Diencephalon (tissue), 1 donor: Measurements from ENCODE around the gene CRYL1. TPM values are rescaled to one million over a fixed set of nuclear protein-coding genes. Genes with fewer than 3 reads are reported as not detected.

Experiments
- small RNA-seq: library from RNA; depleted of rRNA; stranded (forward); fragments of <200 nt; gene quantifications from one replicate; pipeline ENCODE3, GENCODE V24; 2014
- total RNA-seq: library from RNA; depleted of rRNA; stranded (reverse); fragments of >200 nt; gene quantifications from one replicate; pipeline ENCODE4 v1.2.3, GENCODE V29; 2014

Gene CRYL1, protein sequence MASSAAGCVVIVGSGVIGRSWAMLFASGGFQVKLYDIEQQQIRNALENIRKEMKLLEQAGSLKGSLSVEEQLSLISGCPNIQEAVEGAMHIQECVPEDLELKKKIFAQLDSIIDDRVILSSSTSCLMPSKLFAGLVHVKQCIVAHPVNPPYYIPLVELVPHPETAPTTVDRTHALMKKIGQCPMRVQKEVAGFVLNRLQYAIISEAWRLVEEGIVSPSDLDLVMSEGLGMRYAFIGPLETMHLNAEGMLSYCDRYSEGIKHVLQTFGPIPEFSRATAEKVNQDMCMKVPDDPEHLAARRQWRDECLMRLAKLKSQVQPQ
- total RNA-seq, result 22.4 TPM

DNA sequence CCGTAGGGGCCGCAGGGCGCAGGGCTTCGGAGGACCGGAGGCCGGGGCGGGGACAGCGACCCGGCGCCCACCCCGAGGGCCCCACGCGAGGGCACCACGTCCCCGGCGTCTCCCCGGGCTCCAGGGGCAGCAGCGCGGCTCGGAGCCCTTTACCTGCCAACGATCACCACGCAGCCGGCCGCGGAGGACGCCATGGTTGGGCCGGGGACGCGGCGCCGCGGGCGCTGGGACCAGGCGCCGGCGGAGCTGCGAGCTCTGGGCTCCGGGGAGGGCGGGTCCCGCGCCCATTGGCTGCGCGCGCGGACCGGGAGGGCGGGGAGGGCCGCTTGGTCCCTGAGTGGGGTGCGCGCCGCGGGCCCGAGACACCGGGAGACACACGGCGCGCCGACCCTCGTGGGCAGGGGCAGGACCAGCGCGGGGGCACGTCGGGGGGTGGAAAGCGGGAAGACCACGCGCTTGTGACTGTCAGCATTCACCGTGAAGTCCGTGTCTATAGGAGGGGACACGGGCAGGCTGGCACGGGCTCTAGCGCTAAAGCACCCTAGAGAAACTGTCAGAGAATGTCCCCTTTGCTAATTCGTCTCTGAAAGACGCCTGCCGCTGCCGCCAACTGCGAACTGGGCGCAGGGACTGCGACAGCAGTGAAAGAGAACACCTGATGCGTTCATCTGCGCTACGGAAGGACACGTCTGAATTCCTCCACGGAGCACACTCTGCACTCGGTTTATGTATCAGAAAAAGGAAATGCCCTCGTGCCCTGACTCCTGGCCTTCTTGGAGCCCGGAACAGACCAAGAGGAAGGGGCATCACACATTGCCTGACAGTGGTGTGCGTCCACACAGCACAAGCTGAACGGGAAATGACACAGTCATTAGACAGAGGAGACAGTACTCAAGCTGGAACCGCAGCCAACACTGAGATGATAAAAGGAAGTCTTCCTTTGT lies at the start of gene CRYL1:
Gene CRYL1, minus strand, starts transcription at position 257 of the 944 bp plus-strand sequence. Its CDS starts 63 bp downstream, at position 194.

DNA sequence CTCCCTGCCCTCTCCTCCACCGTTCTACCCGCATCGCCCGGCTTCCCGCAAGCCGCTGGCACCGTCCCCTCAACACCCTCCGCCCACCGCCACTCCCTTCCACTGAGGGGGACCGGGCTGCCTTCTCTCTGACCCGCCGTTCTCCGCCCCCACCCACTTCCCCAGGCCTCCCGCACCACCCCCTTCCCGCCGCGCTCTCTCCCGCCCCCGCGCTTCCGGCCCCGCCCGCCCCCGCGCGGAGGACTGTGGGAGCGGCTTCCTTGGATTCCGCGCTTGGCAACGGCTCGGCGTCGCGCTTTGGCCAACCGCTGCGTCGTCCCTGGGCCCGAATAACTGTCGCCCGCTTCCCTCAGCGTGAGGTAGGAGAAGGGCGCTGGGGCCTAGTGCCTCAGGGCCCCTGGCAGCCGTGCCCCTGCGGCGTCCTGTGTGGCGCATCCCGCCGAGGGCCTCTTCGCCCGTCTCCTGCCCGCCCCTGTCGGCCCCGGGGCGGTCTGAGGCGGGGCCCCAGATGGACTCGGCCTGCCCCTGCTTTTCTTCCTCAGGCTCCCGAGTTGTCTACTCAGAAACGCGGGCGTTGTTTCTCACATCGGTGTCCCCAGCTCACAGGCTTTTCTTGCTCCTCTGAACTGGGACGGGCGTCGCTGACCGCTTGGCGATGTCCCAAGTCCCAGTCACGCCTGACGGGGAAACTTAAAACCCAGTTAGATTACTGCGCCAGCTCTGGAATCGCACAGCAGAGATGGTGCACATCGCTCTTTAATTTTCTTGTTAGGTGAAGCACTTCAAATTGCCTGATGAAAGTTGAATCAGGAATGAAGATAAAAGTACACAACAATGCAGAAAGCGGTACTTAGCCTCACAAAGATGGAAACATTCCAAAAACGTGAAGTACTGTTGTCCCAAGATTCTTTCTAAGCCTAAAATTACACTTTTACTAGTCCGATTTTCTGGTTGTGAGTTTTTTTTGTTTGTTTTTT lies 41.5 kb upstream of the CRYL1 start, which contains the start of gene IFT88:
Gene IFT88, plus strand, starts transcription at position 260 of the 977 bp plus-strand sequence. CDS start 7,229 bp downstream, outside the sequence.

Small RNAs within 50 kb of the gene (small RNA-seq; reads per million reads assigned to genes)
- gene MIR4499, result not detected

Other genes starting within 250 kb of the CRYL1 start
- 36.0 TPM for gene IFT88, start 41.3 kb upstream of the CRYL1 start, total RNA-seq
- 19.1 TPM for gene IL17D, start 177.8 kb upstream of the CRYL1 start, total RNA-seq
- gene EEF1AKMT1, start 248.1 kb upstream of the CRYL1 start, total RNA-seq, result 11.5 TPM